HUDEP-2 (cell line): Measurements from ENCODE around the gene ADAM23.

ENCODE experiments used
- DNase-seq, 76 experiments: peaks; one replicate each; lab custom pipeline; 2025; ENCODE audit not compliant: unreplicated experiment in 76 of 76; lab: John Stamatoyannopoulos, UW

ADAM23 gene

GRCh38 chr2:206558492-206558891 lies 115.2 kb downstream of the ADAM23 start:
- no peak for DNase-seq

GRCh38 chr2:206561962-206562361 lies 118.6 kb downstream of the ADAM23 start:
- DNase-seq: no peak

GRCh38 chr2:206562375-206562774 lies 119.0 kb downstream of the ADAM23 start:
- no peak for DNase-seq

GRCh38 chr2:206563374-206563773 lies 120.0 kb downstream of the ADAM23 start:
- DNase-seq: no peak

- DNase-seq: no peak
Measured at GRCh38 chr2:206565666-206566065, 122.3 kb downstream of the ADAM23 start.

GRCh38 chr2:206569470-206569869 lies 126.1 kb downstream of the ADAM23 start:
- DNase-seq: no peak

- DNase-seq: no peak
Measured at GRCh38 chr2:206570199-206570598, 126.9 kb downstream of the ADAM23 start.

GRCh38 chr2:206572725-206573124 lies 129.4 kb downstream of the ADAM23 start:
- no peak for DNase-seq

- DNase-seq: no peak
Measured at GRCh38 chr2:206573793-206574192, 130.5 kb downstream of the ADAM23 start.

- DNase-seq: no peak
Measured at GRCh38 chr2:206584323-206585116, 141.2 kb downstream of the ADAM23 start.

- no peak for DNase-seq
Measured at GRCh38 chr2:206585335-206585734, 142.0 kb downstream of the ADAM23 start.

- no peak for DNase-seq
Measured at GRCh38 chr2:206586609-206587008, 143.3 kb downstream of the ADAM23 start.

GRCh38 chr2:206597717-206598218 lies 154.4 kb downstream of the ADAM23 start:
- no peak for DNase-seq

- no peak for DNase-seq
Measured at GRCh38 chr2:206603243-206603642, 159.9 kb downstream of the ADAM23 start.

GRCh38 chr2:206610451-206610850 lies 167.1 kb downstream of the ADAM23 start:
- DNase-seq: no peak

- no peak for DNase-seq
Measured at GRCh38 chr2:206611191-206611590, 167.9 kb downstream of the ADAM23 start.

- no peak for DNase-seq
Measured at GRCh38 chr2:206611736-206612135, 168.4 kb downstream of the ADAM23 start.

GRCh38 chr2:206614811-206615210 lies 171.5 kb downstream of the ADAM23 start:
- DNase-seq: peak in 4 of 76 experiments; percentile 1 to 30 (median 4)

- DNase-seq: no peak
Measured at GRCh38 chr2:206615417-206616089, 172.2 kb downstream of the ADAM23 start.

GRCh38 chr2:206616151-206616550 lies 172.8 kb downstream of the ADAM23 start:
- no peak for DNase-seq

GRCh38 chr2:206619011-206619410 lies 175.7 kb downstream of the ADAM23 start:
- DNase-seq: no peak

- DNase-seq: no peak
Measured at GRCh38 chr2:206626108-206626507, 182.8 kb downstream of the ADAM23 start.
